Measurements from ENCODE around the gene PHYH. TPM values are rescaled to one million over a fixed set of nuclear protein-coding genes. Genes with fewer than 3 reads are reported as not detected.
"Not testable (repeated sequence)": the region's sequence is repeated elsewhere in the genome, so short reads cannot be mapped to it uniquely, and the experiment has no call there.

PHYH gene
- polyA plus RNA-seq, 3 donors from 2014 or later: 6.7 to 11.5 (median 11.4) TPM

DNA sequence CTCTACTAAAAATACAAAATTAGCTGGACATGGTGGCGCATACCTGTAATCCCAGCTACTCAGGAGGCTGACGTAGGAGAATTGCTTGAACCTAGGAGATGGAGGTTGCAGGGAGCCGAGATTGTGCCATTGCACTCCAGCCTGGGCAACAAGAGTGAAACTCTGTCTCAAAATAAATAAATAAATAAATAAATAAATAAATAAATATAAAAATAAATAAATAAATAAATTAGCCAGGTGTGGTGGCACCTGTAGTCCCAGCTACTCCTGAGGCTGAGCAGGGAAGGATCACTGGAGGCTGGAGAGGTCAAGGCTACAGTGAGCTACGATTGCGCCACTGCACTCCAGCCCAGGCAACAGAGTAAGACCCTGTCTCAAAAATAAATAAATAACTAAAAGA is 57.6 kb downstream of the PHYH start:
- H3K4me3 Mint-ChIP-seq; H3K27ac Mint-ChIP-seq; H3K9me3 Mint-ChIP-seq; H3K36me3 Mint-ChIP-seq; DNase-seq; H3K27me3 Mint-ChIP-seq (ENCODE audit: low read depth in 3 of 3); H3K4me1 Mint-ChIP-seq: not testable (repeated sequence)

DNA sequence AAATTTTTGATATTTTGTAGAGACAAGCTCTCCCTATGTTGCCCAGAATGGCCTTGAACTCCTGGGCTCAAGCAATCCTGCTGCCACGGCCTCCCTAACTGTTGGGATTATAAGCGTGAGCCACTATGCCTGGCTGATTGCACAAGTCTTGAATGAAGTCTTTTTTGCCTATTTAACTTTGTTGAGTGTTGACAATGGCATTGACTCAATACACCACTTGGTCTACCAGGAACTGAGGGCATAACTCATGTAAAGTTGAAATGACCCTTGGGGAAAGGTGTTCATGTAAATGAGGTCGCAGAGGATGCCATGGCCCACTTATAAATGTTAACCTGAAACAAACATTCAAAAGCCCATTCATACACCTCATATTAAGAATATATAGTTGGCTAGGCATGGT is 58.3 kb downstream of the PHYH start:
- peaks cover 0 to 2% (median 0%) of the 10 kb centered on the region in 6 donors for H3K9me3 Mint-ChIP-seq
- H3K4me1 Mint-ChIP-seq: no peaks in the 10 kb centered on the region
- no peak overlapping the region for H3K4me3 Mint-ChIP-seq
- peaks cover 0 to 2% (median 2%) of the 10 kb centered on the region in 3 donors for H3K27me3 Mint-ChIP-seq (ENCODE audit: low read depth in 3 of 3)
- no peaks in the 10 kb centered on the region for H3K36me3 Mint-ChIP-seq
- H3K27ac Mint-ChIP-seq: no peak overlapping the region
- DNase-seq: no peak

DNA sequence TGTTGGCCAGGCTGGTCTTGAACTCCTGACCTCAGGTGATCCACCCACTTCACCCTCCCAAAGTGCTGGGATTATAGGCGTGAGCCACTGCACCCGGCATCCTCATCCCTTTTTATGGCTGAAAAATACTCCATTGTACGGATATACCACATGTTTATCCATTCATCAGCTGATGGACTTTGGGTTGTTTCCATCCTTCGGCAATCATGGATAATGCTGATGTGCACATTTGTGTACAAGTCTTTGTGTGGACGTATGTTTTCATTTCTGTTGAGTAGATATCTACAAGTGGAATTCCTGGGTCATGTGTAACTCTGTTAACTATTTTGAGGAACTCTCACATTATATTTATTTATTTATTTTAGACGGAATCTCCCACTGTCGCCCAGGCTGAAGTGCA is 59.9 kb downstream of the PHYH start:
- H3K27ac Mint-ChIP-seq: no peak overlapping the region
- no peak for DNase-seq
- no peaks in the 10 kb centered on the region for H3K4me1 Mint-ChIP-seq
- no peak overlapping the region for H3K4me3 Mint-ChIP-seq
- no peaks in the 10 kb centered on the region for H3K36me3 Mint-ChIP-seq
- H3K27me3 Mint-ChIP-seq (ENCODE audit: low read depth in 3 of 3): peaks cover 0 to 3% (median 2%) of the 10 kb centered on the region in 3 donors
- peaks cover 0 to 2% (median 0%) of the 10 kb centered on the region in 6 donors for H3K9me3 Mint-ChIP-seq

DNA sequence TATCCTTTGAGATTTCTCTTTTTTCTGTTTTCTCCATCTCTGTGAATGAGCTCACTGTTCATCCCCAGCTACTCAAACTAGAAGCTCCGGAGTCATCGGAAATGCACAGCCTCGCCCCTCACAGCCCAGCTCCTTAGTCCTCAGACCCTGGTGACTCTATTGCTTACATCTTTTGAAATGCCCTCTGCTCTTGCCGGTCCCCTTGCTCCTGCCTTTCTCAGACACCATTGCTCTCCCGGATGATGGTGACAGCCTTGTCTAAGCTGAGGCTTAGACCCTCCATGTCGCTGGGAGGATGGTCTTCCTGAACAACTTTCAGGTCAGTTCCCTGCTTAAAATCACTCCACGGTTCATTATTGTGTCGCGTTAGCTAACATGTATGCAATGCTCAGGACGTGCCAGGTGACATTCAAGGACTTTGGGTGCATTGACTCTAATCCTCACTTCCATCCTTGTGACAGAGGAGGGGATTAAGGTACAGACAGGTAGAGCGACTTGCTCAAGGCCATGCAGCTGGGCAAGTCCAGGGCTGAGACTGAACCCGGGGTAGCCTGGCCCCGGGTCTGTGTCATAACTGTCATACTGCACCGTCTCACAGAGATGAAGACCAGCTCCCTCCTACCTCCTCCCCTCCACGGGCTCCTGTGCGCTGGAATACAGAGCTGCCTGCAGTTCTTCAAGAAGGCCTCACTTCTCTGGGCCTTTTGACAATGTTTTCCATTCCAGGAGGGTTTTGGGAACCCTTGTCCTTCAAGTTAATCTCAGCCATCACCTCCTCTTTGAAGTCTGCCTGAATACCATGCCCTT is 61.4 kb downstream of the PHYH start:
- Mint-ChIP-seq H3K4me3 (no peak overlapping the region), H3K27ac (no peak overlapping the region), H3K36me3 (no peaks in the 10 kb centered on the region), H3K9me3 (peaks cover 0 to 2% (median 0%) of the 10 kb centered on the region in 6 donors), H3K4me1 (no peaks in the 10 kb centered on the region), H3K27me3 (ENCODE audit: low read depth in 3 of 3) (peaks cover 0 to 5% (median 3%) of the 10 kb centered on the region in 3 donors)
- no peak for DNase-seq

DNA sequence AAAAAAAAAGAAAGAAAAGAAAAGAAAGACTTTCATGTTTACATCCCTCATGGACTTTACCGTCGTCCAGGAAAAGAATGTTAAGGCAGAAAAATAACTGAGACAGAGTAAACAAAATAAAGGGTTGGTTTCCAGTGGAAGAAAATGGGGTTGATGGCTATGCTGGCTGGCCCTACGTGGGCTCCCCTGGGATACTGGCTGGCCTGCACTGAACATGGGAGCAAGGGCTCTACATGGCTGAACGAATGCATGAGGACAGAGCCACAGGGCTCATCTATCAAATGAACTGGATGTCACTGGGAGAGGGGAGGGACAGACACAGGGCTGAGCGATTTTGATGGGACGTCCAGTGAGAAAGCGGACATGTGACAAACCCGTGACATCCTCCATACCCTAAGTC is 63.2 kb downstream of the PHYH start:
- Mint-ChIP-seq H3K9me3 (peaks cover 0 to 2% (median 0%) of the 10 kb centered on the region in 6 donors), H3K4me1 (no peaks in the 10 kb centered on the region), H3K27ac (no peak overlapping the region), H3K27me3 (ENCODE audit: low read depth in 3 of 3) (peaks cover 2 to 5% (median 3%) of the 10 kb centered on the region in 3 donors), H3K4me3 (no peak overlapping the region), H3K36me3 (no peaks in the 10 kb centered on the region)
- no peak for DNase-seq

DNA sequence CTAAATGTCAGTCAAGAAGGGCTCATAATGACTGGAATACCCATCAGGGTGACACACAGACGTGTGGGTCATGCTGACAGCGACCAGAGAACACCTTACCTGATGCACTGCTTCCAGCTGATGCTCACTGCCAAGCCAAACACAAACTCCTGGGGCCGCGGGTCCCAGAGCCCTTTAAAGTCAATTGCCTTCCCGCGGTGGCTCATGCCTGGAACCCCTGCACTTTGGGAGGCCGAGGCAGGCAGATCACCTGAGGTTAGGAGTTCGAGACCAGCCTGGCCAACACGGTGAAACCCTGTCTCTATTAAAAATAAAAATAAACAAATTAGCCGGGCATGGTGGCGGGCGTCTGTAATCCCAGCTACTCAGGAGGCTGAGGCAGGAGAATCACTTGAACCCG is 65.1 kb downstream of the PHYH start:
- not testable (repeated sequence) for H3K27me3 Mint-ChIP-seq (ENCODE audit: low read depth in 3 of 3); H3K4me1 Mint-ChIP-seq; H3K9me3 Mint-ChIP-seq; H3K27ac Mint-ChIP-seq; H3K36me3 Mint-ChIP-seq; H3K4me3 Mint-ChIP-seq; DNase-seq

DNA sequence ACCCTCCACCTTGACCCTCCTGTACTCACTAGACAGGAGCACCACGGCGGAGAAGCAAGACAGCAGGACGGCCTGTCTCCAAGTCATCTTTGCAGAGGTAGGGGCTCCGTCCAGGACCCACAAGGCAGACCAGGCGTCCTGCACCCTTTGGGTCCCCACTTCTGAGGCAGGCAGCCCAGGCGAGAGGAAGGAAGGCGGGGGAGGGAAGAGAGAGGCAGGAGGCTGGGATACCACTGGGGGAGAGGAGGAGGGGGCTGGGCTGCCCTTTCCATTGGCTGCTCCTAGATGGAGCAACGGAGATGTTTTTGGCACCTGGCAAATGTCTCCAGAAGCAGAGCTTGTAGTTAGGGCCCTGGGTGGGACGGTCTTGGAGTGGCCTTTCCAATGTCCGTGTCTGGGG is 65.7 kb downstream of the PHYH start, which contains the start of gene UCMA:
TSS of gene UCMA (minus strand) at position 203 of the 400 bp plus-strand sequence. CDS start at position 87, 116 bp downstream.
- Mint-ChIP-seq H3K9me3 (peaks cover 0 to 2% (median 0%) of the 10 kb centered on the region in 6 donors), H3K27ac (no peak within 1 kb of the TSS), H3K4me3 (no peak within 1 kb of the TSS)

DNA sequence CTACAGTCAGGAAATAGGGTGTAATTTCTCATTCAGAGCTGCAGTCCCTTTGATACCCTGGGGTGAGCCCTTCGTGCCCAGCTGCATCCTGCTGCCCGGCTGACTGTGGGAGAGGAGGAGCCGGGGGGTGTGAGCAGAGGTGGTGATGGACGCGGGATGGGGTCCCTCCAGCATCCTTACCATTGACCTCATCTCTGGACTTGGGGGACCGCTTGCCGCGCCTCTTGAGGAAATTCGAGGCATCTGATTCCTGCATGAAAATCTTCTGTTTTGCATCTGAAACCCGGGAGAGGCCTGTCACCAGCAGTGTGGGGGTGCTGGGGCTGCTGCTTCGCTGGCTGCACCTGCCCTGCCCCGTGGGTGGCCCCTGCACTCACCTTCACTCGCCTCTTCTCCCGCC is 66.5 kb downstream of the PHYH start:
- Mint-ChIP-seq H3K4me1 (no peaks in the 10 kb centered on the region), H3K36me3 (no peaks in the 10 kb centered on the region), H3K27me3 (ENCODE audit: low read depth in 3 of 3) (peaks cover 2 to 7% (median 3%) of the 10 kb centered on the region in 3 donors), H3K4me3 (no peak overlapping the region), H3K27ac (no peak overlapping the region), H3K9me3 (peaks cover 0 to under 1% (median 0%) of the 10 kb centered on the region in 6 donors)
- DNase-seq: no peak

More for the DNA sequence above, 65.7 kb downstream of the PHYH start, which contains the start of gene UCMA:
- no peaks in the 10 kb centered on the region for H3K36me3 Mint-ChIP-seq
- no peak for DNase-seq
- peaks cover 2 to 5% (median 3%) of the 10 kb centered on the region in 3 donors for H3K27me3 Mint-ChIP-seq (ENCODE audit: low read depth in 3 of 3)
- H3K4me1 Mint-ChIP-seq: no peaks in the 10 kb centered on the region

DNA sequence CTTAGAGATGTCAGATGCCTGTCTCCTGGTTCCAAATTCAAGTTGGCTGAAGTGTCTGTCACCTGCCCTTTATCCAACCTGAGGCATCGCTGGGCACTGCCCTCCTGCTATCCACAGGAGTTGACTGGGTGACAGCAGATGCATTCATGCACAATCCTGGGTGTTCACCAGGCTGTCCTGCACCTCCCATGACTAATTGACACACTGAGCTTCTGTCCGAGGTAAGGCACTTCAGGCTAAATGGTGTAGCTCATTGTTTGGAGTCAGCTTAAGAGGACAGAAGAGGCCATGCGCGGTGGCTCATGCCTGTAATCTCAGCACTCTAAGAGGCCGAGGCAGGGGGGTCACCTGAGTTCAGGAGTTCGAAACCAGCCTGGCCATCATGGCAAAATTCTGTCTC is 68.1 kb downstream of the PHYH start:
- Mint-ChIP-seq H3K27ac (no peak overlapping the region), H3K27me3 (ENCODE audit: low read depth in 3 of 3) (peaks cover 2 to 8% (median 3%) of the 10 kb centered on the region in 3 donors), H3K9me3 (no peaks in the 10 kb centered on the region), H3K4me3 (no peak overlapping the region), H3K36me3 (no peaks in the 10 kb centered on the region), H3K4me1 (no peaks in the 10 kb centered on the region)
- DNase-seq: no peak

DNA sequence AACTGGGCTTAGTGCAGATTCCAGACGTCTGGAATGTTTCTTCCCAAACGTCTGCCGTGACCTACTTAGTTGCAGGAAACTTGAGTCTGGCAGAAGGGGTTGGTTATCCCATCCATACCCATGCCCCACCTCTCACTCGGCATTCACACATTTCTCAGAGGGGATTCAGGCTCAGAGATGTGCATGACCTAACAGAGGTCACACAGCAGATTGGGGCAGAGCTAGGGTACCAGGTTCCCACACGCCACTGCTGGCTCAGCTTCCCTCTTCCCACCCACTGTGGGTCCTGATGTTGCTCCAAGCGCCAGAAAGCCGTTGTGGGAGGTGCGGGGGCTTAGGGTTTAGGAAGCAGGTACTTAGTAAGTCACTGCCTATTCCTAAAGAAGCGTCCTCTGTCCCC is 68.7 kb downstream of the PHYH start:
- Mint-ChIP-seq H3K4me3 (no peak overlapping the region), H3K36me3 (no peaks in the 10 kb centered on the region), H3K27ac (no peak overlapping the region), H3K9me3 (no peaks in the 10 kb centered on the region), H3K4me1 (no peaks in the 10 kb centered on the region), H3K27me3 (ENCODE audit: low read depth in 3 of 3) (peaks cover 0 to 8% (median 2%) of the 10 kb centered on the region in 3 donors)
- no peak for DNase-seq

Other genes with a start within 250 kb of the PHYH start
- gene OPTN, start 199.9 kb downstream of the PHYH start, polyA plus RNA-seq: 100 to 1,000 TPM in 1 of 3 donors, 10 to 100 TPM in 2; 35.4 to 103 (median 71.8) TPM
- under 1 TPM; 0.13 to 0.58 (median 0.55) TPM for gene MCM10, start 138.5 kb downstream of the PHYH start, polyA plus RNA-seq
- not detected for gene UCMA, start 65.7 kb downstream of the PHYH start, polyA plus RNA-seq
- 10 to 100 TPM; 14.3 to 19.3 (median 18.4) TPM for gene SEPHS1, start 48.2 kb upstream of the PHYH start, polyA plus RNA-seq
- gene BEND7, start 228.9 kb upstream of the PHYH start, polyA plus RNA-seq: not detected